NCI-H1105 treated with DMSO at 0.1 percent for 48 hours (cell line): Measurements from ENCODE around the gene CD84.
"Not testable (repeated sequence)": the region's sequence is repeated elsewhere in the genome, so short reads cannot be mapped to it uniquely, and the experiment has no call there.

Source experiments
- DNase-seq: peaks from one replicate; lab custom pipeline; 2025; lab: John Stamatoyannopoulos, UW

CD84 gene, protein sequence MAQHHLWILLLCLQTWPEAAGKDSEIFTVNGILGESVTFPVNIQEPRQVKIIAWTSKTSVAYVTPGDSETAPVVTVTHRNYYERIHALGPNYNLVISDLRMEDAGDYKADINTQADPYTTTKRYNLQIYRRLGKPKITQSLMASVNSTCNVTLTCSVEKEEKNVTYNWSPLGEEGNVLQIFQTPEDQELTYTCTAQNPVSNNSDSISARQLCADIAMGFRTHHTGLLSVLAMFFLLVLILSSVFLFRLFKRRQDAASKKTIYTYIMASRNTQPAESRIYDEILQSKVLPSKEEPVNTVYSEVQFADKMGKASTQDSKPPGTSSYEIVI

DNA sequence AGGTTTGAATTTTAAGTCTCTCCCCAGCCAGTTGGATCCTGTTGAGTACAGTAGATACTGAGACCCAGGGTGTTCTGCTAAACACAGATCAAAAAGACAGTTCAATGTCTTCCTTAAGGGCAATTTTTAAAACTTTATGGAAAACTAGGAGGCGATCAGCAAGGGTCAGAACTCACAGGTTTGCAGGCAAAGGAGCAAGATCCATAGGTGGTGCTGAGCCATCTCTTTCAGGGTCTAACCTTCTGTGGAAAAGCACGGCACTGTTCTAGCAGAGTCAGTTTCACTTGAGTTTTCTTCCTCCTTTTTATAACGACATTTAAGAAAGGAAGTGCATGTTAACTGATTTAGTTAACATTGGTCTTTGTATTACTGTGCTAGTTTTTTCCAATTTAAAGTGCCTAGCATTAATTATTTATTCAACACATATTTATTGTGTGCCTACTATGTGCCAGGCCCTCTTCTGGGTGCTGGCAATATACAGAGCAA lies at the start of gene CD84:
Gene CD84 (minus strand): TSS at position 281 of the 486 bp plus-strand sequence. CDS start 59 bp downstream, at position 222.
- no peak for DNase-seq

DNA sequence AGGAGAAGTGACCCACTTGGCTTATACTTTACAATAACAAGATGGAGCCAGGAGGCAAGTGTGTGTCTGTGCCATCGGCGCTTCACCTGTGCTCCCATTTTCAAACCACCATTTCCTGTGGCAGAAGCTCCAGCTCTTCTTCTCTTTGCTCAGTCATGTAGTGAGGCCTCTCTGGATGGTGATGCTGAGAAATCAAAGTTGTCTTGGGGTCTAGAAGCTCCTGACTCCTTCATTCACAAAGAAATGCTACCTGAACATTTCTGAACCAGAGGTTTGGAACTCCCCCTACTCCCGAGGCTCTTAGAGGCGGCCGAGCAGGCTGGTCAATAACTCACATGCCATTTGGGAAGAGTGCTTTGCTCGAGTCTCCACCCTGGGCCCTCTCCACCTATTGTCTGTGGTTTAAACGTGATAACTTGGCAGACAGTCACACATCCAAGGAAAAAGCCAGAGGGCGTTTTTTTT lies 49.5 kb upstream of the CD84 start:
- DNase-seq, result no peak

DNA sequence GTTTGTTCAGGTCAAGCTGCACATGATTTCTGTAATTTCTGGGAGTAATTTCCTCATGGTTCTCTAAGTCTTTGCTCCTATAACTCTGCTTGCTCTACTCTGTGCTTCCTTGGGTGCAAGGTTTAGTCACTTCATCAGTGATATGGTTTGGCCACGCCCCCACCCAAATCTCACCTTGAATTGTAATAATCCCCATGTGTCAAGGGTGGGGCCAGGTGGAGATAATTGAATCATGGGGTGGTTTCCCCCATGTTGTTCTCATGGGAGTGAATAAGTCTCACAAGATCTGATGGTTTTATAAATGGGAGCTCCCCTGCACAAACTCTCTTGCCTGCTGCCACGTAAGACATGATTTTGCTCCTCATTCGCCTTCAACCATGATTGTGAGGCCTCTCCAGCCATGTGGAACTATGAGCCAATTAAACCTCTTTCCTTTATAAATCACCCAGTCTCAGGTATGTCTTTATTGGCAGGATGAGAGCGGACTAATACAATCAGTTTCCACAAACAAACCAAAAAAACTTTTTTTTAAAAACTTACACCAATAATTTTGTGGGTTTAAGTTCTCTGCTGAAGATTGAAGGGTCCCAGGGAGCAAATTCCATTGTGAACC lies 48.5 kb upstream of the CD84 start:
- not testable (repeated sequence) for DNase-seq

DNA sequence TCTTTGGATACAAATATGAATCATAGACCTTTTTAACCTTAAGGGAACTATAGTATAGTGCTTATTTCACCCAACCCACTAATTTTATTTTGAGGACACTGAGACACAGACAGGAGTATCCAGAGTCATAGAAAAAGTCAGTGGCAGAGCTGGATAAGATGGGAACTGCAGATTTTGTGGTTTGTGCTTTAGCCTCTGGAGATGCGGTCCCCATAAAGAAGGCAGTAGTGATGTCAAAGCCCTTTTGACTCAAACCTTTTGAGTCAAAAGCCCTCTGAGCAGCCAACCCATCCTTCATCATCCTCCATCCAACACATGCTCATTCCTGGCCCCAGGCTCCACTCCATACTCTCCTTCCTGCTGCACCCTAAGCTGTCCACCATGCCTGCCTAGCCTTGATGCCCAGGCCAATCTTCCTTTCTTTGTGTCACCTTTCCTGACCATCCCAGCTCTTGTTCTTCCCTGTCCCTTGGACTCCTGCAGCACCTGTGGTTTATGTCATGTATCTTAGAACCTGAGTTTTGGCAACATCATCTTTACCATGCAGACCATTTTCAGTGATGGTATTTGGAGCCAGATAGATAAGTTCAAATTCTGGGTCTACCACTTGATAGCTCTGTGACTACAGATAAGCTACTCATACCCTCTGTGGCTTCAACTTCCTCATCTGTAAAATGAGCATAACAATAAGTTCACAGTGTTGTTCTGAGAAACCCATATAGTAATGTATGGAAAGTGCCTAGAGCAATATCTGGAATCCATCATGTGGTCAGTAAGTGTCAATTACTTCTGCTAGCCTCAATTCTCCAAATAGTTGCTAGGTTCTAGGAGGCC lies 47.4 kb upstream of the CD84 start:
- no peak for DNase-seq

DNA sequence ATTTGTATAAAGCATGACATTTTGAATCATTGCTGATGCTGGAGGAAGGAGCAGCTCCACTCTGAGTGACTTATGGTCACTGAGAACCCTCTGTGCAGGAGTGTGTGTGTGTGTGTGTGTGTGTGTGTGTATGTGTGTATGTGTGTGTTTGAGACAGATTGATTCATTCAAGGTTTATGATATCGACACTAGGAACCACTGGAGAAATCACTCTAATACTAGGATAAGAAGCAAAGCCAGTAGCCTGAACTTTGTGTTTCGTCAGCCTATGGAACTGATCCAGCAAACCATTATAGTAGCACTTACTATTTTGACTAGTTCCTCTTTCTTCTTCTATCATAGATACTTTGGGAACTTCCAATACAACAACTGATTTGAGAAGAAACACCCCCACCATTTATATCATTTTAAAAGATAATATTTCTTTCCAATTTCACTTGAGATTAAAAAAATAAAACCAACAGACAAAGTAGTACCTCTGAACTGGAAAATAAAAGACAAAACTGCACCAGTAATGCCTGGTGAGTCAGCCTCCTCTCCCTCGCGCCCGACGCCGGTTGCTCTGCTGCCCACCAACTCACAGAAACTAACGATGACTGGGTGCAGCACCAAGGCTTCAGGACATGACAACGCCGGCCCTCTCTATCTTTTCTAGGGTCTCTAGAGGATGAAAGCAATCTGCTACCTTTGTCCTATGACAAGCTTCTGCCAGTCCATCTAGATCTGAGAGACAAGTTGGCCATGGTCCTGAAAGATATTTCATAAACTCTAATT lies 46.6 kb upstream of the CD84 start:
- DNase-seq, result no peak

DNA sequence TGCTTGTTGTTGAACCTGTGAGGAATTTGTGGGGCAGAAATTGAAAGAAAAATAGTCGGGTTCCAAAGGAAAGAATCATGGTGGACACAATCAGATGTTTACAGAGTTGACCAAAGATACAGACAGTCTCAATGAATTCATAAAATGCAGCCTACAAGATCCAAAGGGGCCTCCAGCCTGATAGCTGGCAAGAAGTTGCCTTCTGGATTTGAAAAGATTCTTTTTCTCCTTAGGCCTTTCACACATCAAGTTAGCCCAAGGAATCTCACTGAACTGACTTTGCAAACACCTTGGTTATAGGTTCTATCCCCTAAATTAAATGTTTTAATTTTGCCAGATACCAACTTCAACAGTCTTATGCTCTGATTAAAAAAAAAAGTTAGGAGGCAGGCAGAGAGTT lies 46.0 kb upstream of the CD84 start:
- DNase-seq, result no peak

DNA sequence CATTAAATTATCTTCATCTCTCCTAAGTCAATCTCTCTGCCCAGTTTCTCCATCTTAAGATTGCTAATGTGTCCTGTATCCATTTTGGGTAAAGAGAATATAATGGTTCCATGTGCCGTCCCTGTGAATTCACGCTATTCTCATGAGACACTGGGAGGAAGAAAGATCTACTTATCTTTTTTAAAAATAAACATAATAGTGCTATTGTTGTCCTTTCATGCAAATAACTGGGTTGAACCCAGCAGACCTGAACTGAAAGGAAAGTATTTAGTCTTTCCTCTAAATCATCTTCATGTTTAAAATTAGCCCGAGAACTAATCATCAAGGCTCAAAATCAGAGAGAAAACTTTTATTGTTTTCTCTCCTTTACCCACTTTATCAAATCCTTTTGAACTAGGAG lies 45.2 kb upstream of the CD84 start:
- DNase-seq, result no peak

DNA sequence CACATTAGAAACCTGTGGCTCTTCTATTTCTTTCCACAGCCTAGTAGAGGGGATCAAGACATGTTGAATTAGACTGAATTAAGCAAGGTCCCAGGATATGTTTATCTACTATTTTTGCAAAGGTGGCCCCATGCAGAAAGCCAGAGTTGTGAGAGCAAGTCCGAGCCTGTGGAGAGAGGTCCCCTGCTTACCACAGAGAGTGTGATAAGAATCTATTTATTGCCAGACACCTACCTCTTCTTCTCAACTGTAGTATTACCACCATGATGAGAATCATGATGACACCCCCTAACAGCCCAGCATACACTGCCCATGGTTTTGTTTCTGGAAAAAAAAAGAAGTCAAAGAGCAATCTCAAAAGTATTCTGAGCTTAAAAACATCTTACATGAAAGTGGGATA lies 44.6 kb upstream of the CD84 start:
- no peak for DNase-seq

DNA sequence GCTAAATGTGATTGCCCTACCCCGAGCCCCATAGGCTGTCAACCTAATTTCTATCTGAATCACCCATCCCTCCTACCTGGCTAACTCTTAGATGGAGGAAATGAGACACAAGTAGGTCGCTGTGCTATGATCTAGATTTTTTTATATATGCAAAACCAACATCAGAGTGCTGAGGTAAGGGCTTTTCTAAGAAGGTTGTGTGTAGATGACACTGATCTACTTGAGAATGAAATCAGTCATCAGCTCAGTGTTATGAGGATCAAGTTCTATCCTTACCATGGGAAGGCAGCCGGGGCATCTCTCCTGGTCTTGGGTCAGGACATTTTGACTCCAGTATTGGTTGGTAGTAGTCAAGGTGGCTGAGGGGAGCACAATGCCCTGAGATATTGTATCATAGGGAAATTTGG lies 43.9 kb upstream of the CD84 start:
- DNase-seq, result no peak

DNA sequence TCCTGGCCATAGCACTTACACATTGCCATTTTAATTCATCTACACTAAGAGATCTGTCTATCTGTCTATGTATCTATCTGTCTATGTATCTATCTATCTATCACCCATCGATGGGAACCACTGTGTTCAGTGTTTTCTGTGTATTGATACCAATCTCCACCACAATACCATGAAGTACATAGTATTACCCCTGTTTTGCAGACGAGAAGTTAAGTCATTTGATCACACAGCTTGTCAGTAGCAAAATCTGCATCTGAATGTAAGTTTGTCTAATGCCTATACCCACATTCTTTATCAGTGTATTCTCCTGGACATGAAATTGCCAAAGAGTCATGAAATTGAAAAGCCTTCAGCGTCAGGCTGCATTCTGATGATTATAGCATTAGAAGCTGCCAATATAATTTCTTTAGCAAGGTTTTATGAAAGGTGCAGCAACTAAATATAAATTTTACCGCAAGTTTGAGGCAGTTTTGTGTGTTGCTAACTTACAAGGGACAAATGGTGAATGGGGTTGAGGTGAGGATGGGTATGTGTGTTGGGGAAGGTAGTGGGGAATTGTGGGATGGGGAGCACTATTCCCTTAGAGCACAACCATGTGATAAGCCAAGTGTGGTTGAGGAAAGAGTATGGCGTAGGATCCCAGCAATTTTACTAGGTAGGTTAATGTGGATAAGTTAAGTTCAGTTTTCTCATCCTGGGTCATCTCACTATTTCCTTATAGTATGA lies 43.4 kb upstream of the CD84 start:
- DNase-seq, result no peak

DNA sequence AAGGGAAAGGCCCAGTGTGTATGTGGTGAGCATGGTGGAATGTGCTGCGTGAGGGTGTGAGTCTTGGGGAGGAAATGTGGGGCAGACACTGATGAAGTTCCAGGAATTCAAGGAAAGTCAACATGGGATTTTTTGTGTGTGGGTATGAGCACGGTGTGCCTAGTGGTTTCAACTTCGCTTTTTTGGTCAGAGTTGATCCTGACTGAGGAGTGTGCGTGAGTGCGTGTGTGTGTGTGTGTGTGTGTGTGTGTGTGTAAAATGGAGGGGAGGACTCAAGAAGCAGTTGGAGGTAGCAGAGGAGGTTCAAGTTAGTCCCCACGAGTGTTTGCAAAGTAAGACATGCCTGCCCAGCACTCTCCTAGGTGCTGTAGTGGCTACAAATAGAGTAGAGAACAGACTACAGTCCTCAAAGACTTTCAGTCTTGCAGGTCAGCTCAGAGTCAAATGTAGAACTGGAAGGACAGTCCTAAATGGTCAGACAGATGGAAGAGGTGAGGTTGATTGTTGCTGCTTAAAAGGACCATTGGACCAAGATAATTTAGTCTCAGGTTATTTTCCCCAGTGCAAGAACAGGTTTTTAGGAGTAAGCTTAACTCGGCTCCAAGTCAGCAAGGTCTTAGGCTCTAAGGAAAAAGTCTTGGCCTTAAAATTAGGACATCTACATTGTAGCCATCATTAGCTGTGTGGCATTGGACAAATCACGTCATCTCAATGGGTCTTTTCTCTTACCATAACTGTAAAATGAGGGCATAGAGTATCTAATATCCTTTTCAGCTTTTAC lies 42.5 kb upstream of the CD84 start:
- DNase-seq, result no peak

DNA sequence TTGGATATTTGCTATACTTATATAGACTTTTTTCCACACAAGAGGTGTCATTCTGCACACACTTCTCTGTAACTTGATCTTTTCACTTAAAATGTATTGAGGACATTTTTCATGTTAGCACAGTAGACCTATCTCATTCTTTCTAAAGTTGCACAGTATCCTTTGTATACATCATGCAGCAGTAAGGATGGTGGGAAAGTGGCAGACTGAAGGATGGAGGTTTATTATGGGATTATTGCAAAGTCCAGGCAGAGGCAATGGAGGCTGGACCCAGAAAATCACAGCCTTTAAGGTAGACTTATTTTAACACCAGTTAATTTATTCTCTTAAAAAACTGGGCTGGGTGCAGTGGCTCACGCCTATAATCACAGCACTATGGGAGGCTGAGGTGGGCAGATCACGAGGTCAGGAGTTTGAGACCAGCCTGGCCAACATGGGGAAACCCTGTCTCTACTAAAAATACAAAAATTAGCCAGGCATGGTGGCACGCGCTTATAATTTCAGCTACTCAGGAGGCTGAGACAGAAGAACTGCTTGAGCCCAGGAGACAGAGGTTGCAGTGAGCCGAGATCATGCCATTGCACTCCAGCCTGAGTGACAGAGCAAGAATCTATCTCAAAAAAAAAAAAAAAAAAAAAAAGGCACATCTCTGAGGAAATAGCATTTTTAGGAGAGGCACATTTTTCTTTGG lies 41.8 kb upstream of the CD84 start:
- no peak for DNase-seq

DNA sequence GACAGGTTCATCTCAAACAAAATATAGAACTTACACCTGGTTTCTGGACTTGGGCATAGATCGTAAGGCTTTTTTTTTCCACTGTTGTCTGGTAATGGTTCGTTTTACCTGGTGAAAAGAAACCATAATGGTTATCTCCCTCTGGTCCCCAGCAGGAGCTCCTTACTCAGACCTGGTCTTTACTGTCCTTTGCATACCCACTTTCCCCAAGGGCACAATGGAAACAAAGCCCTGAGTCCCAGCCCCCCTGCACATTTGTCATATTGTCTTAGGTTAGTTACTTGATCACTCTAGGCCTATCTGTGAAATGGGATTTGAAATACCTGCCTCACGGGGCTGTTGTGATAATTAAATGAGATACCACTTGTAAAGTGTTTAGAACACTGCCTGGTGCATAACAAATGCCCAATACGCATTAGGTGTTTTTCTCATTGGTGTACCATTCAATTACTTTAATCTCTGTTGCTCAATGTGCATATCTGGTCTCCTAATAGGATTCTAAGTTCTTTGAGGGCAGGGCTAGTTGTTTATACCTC lies 40.5 kb upstream of the CD84 start:
- DNase-seq, result no peak

DNA sequence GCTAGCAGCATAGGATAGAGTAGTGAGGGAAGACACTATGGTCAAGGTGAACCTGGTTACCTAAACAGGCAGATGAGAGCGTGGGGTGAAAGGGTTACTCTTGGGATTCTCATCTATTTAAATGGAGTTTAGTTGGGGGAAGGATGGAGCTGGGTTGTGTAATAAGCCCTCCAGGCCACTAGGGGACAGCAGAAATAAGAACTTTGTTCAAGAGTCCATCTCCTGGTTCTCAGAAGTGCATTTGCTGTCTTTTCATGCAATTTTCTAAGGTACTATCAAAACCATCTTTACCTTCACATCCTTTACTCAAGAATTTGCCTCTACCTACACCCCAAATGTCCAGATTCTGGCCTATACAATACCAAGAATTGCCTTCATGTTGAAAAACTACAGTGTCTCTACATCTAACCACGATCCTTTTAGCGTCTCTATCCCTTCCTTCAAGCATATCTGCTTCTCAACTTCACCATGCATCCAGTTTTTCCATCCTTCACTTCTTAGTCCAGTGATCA lies 39.5 kb upstream of the CD84 start:
- no peak for DNase-seq

DNA sequence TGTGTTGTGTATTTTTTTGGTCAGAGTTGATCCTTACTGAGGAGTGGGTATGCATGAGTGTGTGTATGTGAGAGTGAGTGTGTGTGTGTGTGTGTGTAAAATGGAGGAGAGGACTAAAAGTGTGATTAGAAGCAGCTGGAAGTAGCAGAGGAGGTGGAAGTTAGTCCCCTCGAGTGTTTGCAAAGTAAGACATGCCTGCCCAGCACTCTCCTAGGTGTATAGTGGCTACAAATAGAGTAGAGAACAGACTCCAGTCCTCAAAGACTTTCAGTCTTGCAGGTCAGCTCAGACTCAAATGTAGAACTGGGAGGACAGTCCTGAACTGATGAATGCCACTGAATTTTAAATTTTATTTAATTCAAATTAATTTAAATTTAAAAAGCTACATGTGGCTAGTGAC lies 39.0 kb upstream of the CD84 start:
- DNase-seq, result no peak

DNA sequence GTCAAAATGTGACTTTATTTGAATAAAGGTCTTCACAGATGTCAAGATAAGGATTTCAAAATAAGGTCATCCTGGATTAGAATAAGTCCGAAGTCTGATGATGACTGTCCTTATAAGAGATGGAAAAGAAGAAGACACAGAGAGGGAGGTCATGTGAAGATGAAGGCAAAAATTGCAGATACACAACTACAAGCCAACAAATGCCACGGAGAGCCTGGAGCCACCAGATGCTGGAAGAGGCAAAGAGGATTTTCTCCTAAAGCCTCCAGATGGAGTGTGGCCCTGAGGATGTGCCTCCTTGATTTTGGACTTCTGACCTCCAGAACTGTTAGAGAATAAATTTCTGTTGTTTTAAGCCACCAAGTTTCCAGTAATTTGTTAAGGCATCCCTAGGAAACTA lies 36.4 kb upstream of the CD84 start:
- no peak for DNase-seq

DNA sequence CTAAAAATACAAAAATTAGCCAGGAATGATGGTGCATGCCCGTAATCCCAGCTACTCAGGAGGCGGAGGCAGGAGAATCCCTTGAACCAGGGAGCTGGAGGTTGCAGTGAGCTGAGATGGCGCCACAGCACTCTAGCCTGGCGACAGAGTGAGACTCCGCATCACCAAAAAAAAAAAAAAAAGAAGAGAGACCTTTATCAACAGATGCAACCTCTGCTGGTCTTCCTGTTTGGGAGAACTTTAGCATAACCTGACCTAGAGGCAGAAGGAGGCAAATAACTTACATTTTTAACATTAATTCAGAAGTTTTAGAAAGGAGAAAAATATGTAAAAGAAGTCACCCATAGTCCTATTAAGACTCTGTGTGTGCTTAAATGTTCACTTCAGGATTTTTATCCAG lies 35.1 kb upstream of the CD84 start:
- no peak for DNase-seq

DNA sequence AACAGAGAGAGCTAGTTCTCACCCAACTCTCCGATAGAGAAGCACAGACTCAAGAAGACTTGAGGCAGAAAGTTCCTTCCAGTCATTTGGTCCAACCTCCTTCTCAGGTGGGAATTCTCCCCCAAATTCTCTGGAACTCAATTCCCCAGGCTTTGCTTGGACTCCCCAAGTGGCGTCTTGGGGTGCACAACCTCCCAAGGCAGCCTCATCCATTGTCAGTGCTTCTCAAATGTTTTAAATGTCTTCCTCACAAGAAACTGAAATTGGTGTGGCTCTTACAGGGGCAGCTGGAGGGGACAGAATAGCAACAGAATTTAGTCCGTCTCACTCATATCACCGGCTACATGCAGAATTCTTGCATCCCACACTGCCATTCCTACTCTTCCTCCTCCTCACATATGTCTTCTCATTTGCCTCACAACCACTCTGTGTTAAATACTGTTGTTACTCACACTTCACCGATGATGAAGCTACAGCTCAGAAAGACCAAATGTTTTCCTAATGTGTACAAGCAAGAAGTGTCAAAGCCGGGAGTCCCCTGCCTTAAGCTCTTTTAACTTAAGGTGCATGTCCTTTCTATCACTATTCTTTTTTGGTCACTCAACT lies 33.4 kb upstream of the CD84 start:
- no peak for DNase-seq
